Stimulated activated naive CD8-positive, alpha-beta T cell treated with anti-CD3 and anti-CD28 coated beads, Interleukin-15, Interleukin-2, amounts not matched to agents 100 U/mL and 50 U/mL, for 24 hours (primary cell): Measurements from ENCODE around the gene COPS3.

Experiments
- ATAC-seq: fragments of 150-1000 bp; cut with Tn5 transposase; one replicate; pipeline ENCODE4 v1.10.0; 2021
- DNase-seq: peaks from one replicate; pipeline ENCODE4 v3.0.0; 2021

The COPS3 gene

DNA sequence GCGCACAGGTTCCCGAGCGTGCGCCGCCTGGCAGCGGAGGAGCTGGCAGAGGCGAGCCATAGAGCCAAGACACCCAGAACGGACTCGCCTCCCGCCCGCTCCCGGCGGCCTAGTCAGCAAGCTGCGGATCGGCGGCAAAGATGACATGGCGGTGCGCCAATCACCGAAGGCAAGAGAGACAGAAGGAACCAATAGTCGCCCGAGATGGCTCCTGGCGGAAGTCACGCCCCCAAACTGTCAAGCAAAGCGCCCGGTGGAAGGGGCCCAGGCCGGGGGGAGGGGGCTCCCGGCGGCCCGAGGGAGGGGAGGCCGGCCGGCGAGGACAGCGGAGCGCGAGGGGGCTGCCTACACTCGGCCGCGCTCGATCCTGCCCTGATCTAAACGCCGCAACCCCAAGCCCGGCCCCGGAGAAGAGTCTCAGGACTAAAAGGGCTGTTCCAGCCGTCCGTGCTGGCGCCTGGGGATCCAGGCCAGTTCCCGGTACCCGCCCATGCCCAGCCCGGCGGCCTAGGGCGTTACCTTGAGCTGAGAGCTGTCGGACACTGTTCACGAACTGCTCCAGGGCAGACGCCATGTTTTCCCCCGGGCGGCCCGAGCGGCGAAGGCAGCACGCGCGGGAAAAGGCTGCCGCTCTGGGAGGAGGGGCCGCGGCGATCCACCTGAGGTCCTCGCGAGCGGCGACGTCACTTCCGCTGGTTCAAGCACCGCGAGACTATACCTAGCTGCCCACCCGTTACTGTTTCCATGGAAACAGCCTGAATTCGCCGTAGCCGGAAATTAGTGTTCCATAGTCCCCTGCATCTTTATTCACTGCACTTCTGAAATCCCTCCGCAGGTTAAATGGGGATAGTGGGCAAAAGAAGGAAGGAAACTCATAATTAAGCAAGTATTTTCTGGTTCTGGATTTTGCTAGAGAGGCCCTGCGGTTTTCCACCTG, at the start of gene COPS3:
Gene COPS3 (minus strand): TSS at position 634 of the 937 bp plus-strand sequence. CDS start 60 bp downstream, at position 574.
- DNase-seq, result peak; percentile 98
- ATAC-seq, result peak; percentile 96

GRCh38 chr17:17328251-17328650, 47.2 kb upstream of the COPS3 start:
- DNase-seq (no peak), ATAC-seq (no peak)

DNA sequence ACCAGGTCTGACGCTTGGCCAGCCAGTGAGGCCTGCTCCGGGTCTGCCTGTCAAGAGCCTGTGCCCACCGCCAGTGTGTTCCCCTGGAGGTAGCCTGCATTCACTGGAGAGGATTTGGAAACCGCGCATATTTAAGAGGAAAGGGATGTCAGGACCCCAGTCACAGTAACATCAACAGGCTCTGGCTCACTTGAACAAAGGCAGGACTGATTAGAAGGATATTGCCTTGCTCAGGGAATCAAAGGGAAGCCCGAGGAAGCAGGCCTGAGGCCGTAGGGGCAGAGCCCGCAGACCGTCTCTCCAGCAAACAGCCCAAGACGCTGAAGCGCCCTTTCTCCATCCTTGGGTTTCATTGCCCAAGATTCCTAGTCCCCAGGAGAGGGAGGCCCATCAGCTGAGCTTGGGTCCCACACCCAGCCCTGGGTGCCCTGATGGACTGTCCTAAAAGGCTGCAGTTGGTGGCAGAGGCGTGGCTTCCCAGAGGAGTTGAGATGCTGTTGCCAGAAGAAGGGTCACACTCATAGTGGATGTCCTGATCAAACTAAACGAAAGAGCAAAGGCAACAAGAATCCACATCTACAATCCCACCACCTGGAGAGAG, 45.3 kb upstream of the COPS3 start:
- ATAC-seq (no peak), DNase-seq (no peak)

DNA sequence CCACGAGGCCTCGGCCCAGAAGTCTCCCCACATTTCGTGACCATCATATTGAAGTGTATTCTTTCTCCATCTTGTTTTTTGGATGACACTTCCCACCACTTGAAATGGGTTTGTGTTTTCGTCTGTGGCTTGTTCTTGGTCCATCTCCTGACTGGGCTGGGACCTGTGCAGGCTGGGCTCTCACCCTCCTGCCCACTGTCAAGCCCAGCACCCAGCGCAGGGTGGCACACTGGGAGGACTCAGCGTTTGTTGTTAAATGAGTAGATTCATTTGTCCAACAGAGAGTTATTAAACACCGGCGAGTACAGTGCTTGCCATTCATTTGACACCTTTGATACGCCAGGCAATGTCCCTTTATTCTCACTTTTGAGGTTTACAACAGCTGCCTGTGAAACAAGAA, 44.8 kb upstream of the COPS3 start:
- no peak for DNase-seq
- no peak for ATAC-seq

GRCh38 chr17:17325228-17325627, 44.2 kb upstream of the COPS3 start:
- ATAC-seq (no peak), DNase-seq (no peak)

- ATAC-seq, result no peak
Observed at GRCh38 chr17:17324616-17325015, 43.6 kb upstream of the COPS3 start.

DNA sequence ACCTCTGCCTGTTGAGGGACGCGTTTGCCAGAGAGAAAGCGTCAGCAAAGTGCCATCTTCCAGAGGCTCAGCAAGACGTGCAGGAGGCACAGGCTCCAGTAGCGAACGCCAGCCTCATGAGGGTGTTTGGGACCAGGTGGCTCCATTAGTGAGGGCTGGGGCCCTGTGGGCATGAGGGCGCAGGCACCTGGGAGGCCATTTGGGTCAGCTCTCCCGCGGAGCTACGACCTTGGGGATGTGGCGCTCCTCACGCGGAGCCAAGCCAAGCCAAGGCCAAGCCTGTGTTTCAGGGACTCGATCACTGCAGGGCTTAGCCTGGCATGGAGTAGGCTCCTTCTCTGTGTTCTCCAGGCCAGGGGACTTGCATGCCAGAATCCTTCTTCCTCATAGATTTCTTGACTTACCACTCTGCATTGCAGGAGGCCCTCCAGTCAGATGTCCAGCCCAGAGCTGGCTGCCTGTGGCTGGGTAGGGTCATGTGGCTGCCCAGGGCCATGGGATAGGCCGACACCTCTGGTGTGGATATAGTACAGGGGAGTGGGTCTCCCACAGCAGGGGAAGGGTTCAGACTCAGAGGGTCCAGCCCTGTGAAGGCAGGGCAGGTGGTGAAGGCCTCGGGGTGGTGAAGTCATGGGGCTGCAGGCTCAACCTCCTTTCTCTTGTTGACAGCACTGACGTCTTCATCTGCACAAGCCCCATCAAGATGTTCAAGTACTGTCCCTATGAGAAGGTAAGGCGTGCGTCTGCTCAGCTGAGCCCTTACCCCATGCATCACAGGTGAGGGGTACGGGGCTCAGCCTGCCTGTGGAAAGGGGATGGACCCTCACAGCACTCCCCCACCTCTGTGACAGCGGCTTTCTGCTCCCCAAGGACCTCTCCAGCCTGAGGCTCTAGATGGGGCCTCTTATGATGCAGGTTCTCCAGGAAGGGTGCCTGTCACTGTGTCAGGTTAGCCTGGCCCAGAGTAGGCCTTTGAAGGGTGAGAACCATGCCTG, 41.8 kb upstream of the COPS3 start:
- no peak for DNase-seq
- ATAC-seq, result peak; percentile 29

More at GRCh38 chr17:17324616-17325015, 43.6 kb upstream of the COPS3 start:
- DNase-seq, result no peak

DNA sequence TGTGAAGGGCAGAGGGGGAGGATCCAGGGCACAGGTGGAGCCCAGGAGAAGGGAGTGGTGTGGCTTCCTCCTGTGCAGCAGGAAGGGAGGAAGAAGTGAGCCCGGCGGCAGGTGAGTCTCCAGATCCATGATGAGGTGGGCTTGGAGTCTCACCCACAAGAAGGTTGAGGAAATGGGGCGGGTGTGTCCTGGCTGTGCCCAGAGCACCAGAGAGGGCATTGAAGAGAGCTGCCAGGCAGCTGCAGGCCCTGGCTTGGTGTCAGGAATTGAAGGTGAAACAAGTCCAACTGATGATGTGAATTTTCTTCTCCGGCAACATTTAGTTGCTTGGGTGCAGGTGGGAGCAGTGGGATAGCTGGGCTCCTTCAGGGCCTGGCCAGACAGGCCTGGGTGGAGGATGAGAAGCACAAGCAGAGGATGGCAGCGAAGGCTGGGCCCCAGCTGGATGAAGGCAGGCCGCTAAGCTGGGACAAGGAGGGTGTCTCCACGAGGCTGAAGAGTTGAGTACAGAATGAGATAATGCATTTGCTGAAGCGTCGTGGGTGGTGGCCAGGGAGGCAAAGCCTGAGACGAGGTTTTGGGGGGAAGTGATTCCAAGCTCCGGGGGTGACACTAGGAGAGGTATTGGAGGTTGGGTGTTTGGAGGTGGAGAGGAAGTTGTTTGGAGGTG, 40.4 kb upstream of the COPS3 start:
- DNase-seq (no peak), ATAC-seq (no peak)

- ATAC-seq (no peak), DNase-seq (no peak)
Observed at GRCh38 chr17:17320911-17321220, 39.8 kb upstream of the COPS3 start.

DNA sequence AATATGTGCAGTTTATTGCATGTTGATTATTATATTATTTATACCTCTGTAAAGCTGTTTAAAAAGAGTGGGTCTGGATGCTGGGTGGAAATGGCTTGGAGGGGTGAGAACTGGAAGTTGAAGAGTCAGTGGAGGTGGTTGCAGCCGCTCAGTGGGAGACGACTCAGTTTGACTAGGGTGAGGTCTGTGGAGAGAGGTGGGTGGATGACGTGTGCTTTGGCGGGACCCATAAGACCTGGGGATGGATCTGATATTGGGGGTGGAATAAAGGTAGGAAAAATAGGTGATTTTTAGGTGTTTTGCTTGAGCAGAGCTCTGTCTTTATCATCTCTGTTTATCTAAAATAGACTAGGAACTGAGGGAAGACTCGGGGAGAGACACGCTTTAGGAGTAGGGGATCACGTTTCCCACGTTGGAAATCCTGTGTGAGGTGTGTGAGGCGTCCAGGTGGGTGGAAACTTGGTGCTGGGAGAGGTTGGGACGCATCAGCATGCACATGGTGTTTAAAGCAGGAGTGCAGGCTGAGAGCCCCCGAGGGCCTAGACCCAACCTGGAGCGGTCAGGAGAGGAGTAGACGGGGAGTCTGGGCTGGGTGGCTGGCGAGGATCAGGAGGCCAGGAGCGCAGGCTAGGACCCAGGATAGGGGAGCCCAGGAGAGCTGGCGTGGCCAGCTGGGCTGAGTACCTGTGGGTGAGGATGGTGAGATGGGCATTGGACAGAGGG, 39.3 kb upstream of the COPS3 start:
- ATAC-seq (no peak), DNase-seq (no peak)

- no peak for DNase-seq
- no peak for ATAC-seq
Observed at GRCh38 chr17:17315142-17315821, 34.2 kb upstream of the COPS3 start.

DNA sequence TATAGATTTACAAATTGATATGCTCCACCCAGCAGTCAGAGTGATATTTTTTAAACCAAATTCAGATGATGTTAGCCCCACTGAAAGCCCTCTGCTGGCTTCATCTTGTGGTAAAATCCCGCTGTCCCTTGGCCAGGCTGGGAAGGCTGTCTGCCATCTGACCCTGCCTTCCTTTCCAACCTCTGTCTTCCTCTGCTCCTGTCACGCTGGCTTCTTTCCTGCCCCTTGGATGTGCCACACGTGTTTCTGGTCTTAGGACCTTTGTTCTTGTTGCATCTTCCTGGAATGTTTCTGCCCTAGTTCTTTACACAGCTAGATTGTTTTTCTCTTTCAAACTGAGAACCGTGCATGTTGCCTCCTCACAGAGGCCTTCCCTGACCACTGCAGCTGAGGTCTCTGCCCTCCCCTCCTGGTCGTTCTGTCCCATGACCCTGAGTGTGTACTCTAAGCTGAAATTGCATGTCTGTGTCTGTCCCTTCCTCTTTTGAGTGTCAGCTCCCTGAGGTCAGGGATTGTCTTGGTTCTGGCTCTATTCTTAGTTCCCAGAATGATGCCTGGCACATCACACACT, 33.5 kb upstream of the COPS3 start:
- DNase-seq (no peak), ATAC-seq (no peak)

DNA sequence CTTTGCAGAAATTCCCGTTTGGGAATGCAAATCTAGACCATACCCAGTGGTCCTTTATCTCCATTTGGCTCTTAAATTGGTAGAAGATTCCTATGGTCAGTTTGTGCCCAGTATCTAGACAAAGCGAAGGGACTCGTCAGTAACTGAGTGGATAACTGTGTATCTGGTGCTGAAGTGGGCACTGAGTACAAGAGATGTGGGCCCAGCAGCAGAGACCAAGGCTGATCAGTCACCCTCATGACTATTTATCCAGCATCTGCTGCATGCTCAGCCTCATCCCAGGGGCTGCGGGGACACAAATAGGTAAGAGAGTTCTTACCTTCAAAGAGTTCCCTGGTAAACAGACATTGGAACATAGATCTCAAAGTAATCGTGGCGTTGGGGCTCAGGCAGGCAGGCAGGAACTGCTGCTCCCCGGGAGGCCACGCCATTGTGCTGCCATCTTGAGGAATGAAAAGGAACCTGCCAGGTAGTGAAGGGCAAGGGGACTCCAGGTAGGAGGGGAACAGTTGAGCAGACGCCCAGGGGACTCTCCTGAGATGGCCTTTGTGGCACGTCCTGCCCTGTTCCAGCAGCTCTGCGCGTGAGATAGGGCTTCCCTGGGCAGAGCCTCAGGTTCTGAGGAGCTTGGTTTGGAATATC, 32.4 kb upstream of the COPS3 start:
- DNase-seq (peak; percentile 70), ATAC-seq (peak; percentile 94)

DNA sequence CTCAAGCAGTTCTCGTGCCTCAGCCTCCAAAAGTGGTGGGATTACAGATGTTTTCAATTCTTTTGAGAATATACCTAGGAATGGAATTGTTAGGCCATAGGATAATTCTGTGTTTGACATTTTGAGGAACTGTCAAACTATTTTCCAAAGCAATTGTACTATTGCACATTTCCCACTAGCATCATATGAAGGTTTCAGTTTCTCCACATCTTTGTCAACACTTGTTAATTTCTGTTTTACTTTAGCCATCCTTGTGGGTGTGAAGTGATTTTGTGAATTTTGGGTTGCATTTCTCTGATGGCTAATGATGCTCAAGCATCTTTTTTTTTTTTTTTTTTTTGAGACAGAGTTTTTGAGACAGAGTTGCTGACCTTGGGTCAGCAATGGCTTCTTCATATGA, 28.3 kb upstream of the COPS3 start:
- DNase-seq, result no peak
- ATAC-seq, result no peak

- ATAC-seq, result peak; percentile 71
- peak; percentile 64 for DNase-seq
Observed at GRCh38 chr17:17305281-17305801, 24.3 kb upstream of the COPS3 start.

GRCh38 chr17:17304521-17304985, 23.5 kb upstream of the COPS3 start:
- ATAC-seq, result peak; percentile 67
- DNase-seq, result peak; percentile 36

- ATAC-seq, result no peak
- DNase-seq, result no peak
Observed at GRCh38 chr17:17303847-17304490, 22.9 kb upstream of the COPS3 start.

DNA sequence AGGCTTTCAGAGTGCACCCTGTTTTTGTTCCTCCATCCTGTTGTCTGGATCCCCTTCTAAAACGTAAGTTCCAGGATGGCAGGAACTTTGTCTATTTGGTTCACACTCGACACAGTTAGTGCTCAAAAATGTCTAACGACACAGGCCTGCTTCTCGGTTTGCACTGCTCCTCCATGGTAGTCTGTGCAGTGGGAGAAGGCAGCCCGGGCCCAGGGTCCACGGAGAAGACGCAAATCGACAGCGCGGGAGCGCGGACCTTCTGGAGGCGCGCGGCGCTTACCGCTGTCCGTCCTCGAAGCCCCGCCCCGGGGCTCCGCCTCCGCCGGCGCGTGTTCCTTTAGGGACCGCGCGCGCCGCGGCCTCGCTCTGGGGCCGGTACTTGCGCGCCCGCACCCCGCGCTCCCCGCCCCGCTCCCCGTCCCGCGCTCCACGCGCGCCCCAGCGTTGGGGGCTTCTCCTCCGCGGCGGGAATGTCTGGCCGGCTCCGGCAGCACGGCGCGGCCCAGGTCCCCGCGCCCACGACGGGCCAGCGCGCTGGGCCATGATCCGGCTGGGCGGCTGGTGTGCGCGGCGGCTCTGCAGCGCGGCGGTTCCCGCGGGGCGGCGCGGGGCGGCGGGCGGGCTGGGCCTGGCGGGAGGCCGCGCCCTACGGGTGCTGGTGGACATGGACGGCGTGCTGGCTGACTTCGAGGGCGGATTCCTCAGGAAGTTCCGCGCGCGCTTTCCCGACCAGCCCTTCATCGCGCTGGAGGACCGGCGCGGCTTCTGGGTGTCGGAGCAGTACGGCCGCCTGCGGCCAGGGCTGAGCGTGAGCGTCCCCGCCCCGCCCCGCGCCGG, 22.2 kb upstream of the COPS3 start, which contains the start of gene NT5M:
Gene NT5M (plus strand): TSS at position 364 of the 837 bp plus-strand sequence. CDS start 178 bp downstream, at position 542.
- DNase-seq (peak; percentile 84), ATAC-seq (peak; percentile 69)
